HG02970 (cell line): ENCODE measurements around the gene SLX4IP.

ENCODE experiments used
- ATAC-seq: cut with Tn5 transposase; IDR thresholded peaks from one replicate; pipeline ENCODE4 v1.9.1; 2021; ENCODE audit warnings: mild to moderate bottlenecking, moderate library complexity, moderate number of reproducible peaks; ENCODE audit not compliant: unreplicated experiment, low FRiP score

The SLX4IP gene

GRCh38 chr20:10427060-10427692, 7.9 kb upstream of the SLX4IP start:
- ATAC-seq = no peak

GRCh38 chr20:10428008-10428407, 7.1 kb upstream of the SLX4IP start:
- ATAC-seq = no peak

- ATAC-seq = no peak
Measured at GRCh38 chr20:10429443-10429981, 5.6 kb upstream of the SLX4IP start.

DNA sequence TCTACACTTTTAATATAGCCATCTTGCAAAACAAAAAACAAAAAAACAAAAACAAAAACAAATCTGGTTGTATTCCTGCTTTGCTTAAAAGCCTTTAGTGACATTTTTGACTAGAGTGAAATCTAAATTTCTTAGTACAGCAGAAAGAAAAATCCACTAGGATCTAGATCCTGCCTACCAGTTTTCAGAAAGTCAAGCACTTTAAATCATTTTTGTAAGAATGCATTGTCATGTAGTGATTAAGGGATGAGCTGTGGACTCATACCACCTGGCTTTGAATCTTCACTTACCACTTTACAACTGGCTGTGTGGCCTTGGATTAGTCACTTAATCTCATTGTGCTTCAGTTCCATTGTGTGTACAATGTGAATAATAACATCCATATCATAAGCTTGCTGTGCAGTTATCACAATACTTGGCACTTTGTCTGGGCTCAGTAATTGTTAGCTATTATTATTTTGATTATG, 5.1 kb upstream of the SLX4IP start:
- no peak for ATAC-seq

- ATAC-seq = no peak
Measured at GRCh38 chr20:10430704-10431103, 4.4 kb upstream of the SLX4IP start.

DNA sequence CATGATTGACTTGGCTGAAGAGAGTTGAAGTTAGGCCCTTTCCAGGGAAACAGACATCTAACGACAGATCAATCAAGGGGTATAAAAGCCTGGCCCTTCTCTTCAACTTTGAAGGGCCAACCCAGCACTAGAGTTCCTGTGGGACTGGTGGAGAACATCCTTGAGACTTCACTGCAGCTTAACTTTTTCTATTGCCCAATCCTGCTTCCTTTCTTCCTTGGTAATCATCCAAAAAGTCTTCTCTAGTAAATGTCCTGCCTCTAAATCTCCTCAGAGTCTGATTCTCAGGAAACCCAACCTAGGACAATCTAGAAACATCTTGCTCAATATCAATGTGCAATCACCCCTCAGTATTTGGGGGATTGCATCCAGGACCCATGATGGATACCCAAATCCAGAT, 3.0 kb upstream of the SLX4IP start:
- no peak for ATAC-seq

DNA sequence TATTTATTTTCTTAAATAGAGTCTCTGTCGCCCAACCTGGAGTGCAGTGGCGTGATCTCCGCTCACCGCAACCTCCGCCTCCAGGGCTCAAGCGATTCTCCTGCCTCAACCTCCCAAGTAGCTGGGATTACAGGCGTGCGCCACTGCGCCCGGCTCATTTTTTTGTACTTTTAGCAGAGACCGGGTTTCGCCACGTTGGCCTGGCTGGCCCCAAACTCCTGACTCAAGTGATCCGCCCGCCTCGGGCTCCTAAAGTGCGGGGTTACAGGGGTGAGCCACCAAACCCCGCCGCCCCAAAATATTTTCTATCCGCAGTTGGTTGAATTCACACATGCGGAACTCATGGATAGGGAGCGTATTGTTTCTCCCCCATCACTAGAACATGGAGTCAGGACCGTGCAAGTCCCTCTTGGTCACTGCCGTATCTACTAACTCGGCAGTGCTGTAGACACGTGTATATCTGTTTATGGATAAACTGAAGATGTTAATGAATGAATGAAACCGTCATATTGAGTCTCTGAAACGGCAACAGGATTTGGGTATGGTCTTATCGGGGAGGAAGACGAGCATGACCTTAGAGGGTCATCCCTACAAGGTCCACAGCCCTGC, 2.0 kb upstream of the SLX4IP start:
- ATAC-seq = peak; percentile 1

DNA sequence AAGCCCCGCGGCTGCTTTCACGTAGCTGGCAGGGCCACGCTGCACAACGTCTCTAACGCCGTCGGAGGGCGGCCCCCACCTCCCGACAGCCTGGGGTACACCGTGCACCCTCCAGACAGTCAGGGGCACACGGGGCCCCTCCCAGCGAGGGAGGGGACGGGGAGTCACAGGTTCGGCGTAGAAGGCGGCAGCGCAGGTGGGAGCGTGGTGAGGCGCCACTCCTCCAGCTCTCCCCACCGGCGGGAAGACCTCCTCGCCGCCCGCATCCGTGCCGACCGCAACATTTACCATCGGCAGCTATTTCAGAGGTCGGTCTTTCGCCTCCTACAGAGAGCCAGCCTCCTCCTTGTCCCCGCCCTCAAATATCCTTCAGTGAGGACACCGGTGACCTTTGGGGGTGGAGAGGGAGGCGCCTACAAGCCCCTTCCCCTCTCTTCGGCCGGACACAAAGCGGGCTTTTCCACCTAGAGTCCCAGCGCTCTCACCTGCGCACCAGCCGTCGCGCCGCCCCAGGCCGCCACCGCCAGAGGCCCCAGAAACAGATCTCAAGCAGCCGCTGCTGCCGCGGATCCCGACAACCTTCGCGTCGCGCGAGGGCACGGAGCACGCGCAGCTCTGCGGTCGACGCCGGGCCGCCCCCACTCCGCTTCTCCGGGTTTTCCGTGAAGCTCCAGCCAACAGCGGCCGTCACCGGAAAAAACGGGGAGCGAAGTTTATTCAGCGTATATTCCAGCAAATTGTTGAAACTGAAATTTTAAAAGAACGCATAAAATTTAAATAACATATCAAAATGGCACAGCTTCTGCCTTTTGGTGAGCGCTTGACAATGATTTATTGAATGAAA, 1.3 kb upstream of the SLX4IP start, which contains the start of gene MKKS:
MKKS (minus strand) TSS at position 600 of the 844 bp plus-strand sequence. CDS start 20,708 bp downstream, outside the sequence.
- ATAC-seq = peak; percentile 64

- ATAC-seq = peak; percentile 42
Measured at GRCh38 chr20:10434467-10434831, 656 bp upstream of the SLX4IP start.

DNA sequence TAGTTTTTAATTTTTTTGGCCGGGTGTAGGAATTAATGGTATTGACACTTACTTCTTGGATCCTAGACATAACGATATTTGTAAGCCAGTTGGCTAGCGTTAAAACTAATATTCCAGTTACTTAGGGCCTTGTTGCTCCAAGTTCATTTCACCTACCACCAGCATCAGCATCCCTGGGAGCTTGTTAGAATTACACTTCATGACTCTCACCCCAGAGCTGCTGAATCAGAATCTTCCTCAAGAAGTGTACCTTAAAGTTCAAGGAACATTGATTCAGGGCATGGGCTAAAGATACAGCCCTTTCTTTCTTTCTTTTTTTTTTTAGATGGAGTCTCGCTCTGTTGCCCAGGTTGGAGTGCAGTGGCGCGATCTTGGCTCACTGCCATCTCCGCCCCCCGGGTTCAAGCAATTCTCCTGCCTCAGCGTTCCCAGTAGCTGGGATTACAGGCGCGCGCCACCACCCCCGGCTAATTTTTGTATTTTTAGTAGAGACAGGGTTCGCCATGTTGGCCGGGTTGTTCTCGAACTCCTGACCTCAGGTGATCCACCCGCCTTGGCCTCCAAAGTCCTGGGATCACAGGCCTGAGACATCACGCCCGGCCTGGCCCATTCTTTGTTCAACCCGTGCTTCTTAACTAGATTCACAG, 1.1 kb downstream of the SLX4IP start:
- ATAC-seq = no peak

DNA sequence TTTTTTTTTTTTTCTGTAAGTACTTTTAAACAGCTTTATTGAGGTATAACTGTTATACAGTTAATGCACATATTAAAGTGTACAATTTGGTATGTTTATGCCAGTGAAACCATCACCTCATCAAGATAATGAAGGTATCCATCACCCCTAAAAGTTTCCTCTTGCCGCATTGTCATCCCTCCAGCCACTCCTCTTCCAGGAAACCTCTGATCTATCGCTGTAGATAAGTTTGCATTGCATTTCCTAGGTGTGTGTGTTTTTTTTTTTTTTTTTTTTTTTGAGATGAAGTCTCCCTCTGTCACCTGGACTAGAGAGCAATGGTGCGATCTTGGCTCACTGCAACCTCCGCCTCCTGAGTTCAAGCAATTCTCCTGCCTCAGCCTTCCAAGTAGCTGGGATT, 3.1 kb downstream of the SLX4IP start:
- no peak for ATAC-seq

DNA sequence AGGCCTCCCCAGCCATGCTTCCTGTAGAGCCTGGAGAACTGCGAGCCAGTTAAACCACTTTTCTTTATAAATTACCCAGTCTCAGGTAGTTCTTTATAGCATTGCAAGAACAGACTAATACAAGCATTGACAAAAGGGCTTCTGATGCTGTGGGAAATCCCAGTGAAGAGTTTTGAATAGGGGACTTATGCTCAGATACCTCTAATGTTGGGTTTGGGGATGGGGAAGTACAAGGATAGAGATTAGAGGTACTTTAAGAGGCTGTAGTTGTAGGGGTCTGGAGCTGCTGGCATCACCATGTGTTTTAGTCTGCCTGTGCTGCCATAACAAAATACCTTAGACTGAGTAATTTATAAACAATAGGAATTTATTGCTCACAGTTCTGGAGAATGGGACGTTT, 8.8 kb downstream of the SLX4IP start:
- no peak for ATAC-seq

DNA sequence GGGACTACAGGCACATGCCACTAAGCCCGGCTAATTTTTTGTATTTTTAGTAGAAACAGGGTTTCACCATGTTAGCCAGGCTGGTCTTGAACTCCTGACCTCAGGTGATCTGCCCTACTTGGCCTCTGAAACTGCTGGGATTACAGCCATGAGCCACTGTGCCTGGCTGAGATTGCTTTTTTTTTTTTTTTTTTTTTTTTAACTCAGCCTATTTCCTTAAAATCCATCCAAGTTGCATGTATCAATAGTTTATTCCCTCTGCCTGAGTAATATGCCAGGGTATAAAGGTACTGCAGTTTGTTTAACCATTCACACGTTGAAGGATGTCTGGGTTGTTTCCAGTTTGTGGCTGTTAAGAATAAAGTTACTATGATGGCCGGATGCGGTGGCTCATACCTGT, 10.7 kb downstream of the SLX4IP start:
- no peak for ATAC-seq

DNA sequence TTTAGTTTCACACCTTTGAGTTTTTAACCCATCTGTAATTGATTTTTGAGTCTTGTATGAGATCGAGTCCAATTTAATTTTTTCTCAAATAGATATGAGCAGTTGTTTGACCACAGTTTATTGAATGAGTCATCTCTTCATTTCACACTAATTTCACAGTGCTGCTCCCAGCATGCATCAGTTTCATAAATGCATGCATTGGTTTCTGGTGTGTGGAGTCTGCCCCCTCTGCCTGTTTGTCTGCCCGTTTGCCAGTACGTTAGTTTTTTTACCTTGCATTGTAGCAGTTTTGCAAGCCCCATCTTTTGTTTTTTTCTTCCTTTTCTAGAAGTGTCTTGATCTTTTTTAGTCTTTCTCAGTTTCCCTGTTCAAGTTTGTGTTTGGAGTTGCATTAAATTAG, 11.9 kb downstream of the SLX4IP start:
- peak; percentile 91 for ATAC-seq

- ATAC-seq = no peak
Measured at GRCh38 chr20:10448270-10449156, 13.4 kb downstream of the SLX4IP start.

GRCh38 chr20:10449270-10449669, 14.2 kb downstream of the SLX4IP start:
- no peak for ATAC-seq

GRCh38 chr20:10453241-10453640, 18.1 kb downstream of the SLX4IP start:
- ATAC-seq = no peak

GRCh38 chr20:10454151-10454750, 19.1 kb downstream of the SLX4IP start:
- no peak for ATAC-seq

DNA sequence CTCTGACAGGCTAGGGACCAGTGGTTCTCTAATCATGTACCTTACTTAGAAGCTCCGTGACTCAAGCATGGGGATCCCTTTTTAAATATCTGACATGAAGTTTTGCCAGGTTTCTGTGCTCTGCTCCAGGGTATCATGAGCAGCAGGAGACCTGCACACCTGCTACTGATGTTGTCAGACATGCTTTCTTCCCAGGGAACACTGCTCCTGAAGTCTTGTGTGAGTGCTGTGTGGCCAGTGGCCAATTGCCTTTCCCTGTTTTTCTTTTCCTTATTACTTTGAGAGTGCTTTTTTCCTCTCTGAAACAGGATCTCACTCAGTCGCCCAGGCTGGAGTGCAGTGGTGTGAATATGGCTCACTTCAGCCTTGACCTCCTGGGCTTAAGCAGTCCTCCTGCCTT, 26.4 kb downstream of the SLX4IP start:
- no peak for ATAC-seq
